Neural cell (in vitro differentiated cells): ENCODE data around the gene AMFR. TPM values are rescaled to one million over a fixed set of nuclear protein-coding genes. Genes with fewer than 3 reads are reported as not detected.
A peak's percentile ranks its signal among the peaks of the same experiment; 100 is the strongest.

Experiments used
- H2AFZ ChIP-seq: fragments of 200-600, 300-800 bp; sonication (generic), shearing (Covaris generic); 2 replicates; pipeline ENCODE4 v1.6.0; 2014; ENCODE audit warnings: low read depth, mild to moderate bottlenecking, antibody characterized with exemption, low read length, moderate library complexity
- H3F3A ChIP-seq: fragments of 200-600 bp; shearing (Covaris generic); 2 replicates; pipeline ENCODE4 v1.6.1; 2016; ENCODE audit warnings: mild to moderate bottlenecking, moderate library complexity, mixed read lengths, antibody characterized with exemption, low read length; ENCODE audit not compliant: insufficient read depth, poor library complexity, severe bottlenecking
- H3K27ac ChIP-seq: fragments of 200-600, 300-800 bp; sonication (generic), shearing (Covaris generic); 2 replicates; pipeline ENCODE4 v1.5.1; 2014; ENCODE audit warnings: mild to moderate bottlenecking, low read length, moderate library complexity
- H3K27me3 ChIP-seq: fragments of 300-800, 200-600 bp; sonication (generic), shearing (Covaris generic); 2 replicates; pipeline ENCODE4 v1.6.0; 2014; ENCODE audit warnings: mild to moderate bottlenecking, low read depth, low read length, moderate library complexity; ENCODE audit not compliant: insufficient read depth
- H3K36me3 ChIP-seq: fragments of 300-800, 200-600 bp; sonication (generic), shearing (Covaris generic); 2 replicates; pipeline ENCODE4 v1.5.1; 2014; ENCODE audit warnings: mild to moderate bottlenecking, antibody characterized with exemption, low read length, moderate library complexity; ENCODE audit not compliant: insufficient read depth
- H3K4me2 ChIP-seq: fragments of 300-800, 200-600 bp; sonication (generic), shearing (Covaris generic); 2 replicates; pipeline ENCODE4 v1.6.0; 2014; ENCODE audit warnings: mild to moderate bottlenecking, low read length
- H3K4me3 ChIP-seq: fragments of 300-800, 200-600 bp; sonication (generic), shearing (Covaris generic); 2 replicates; pipeline ENCODE4 v1.5.1; 2014; ENCODE audit warnings: mild to moderate bottlenecking, low read length, moderate library complexity
- H3K79me2 ChIP-seq: fragments of 200-600 bp; shearing (Covaris generic); replicated peaks from 2 replicates; pipeline ENCODE4 v1.6.0; 2014; ENCODE audit warnings: mild to moderate bottlenecking, low read length, moderate library complexity; ENCODE audit not compliant: insufficient read depth
- H3K9ac ChIP-seq: fragments of 300-800, 200-600 bp; sonication (generic), shearing (Covaris generic); 2 replicates; pipeline ENCODE4 v1.6.1; 2016; ENCODE audit warnings: mild to moderate bottlenecking, low read length, mixed read lengths
- H3K9me2 ChIP-seq: fragments of 200-600 bp; shearing (Covaris generic); 2 replicates; pipeline ENCODE4 v1.6.1; 2016; ENCODE audit warnings: mild to moderate bottlenecking, low read length, mixed read lengths; ENCODE audit not compliant: insufficient read depth
- H3K9me3 ChIP-seq: fragments of 200-600, 300-800 bp; sonication (generic), shearing (Covaris generic); 2 replicates; pipeline ENCODE4 v1.6.1; 2016; ENCODE audit warnings: mild to moderate bottlenecking, mixed run types, low read length, moderate library complexity, mixed read lengths
- H4K20me1 ChIP-seq: fragments of 200-600 bp; shearing (Covaris generic); 2 replicates; pipeline ENCODE4 v1.6.1; 2016; ENCODE audit warnings: mild to moderate bottlenecking, mixed run types; ENCODE audit not compliant: insufficient read depth
- EP300 ChIP-seq: fragments of 450-650 bp; conservative IDR thresholded peaks from 2 replicates; pipeline ENCODE4 v1.6.1; 2014; ENCODE audit warnings: antibody characterized with exemption, mild to moderate bottlenecking, moderate library complexity; ENCODE audit not compliant: poor library complexity, severe bottlenecking
- EZH2 ChIP-seq: fragments of 200-600, 300-800 bp; shearing (Covaris generic), sonication (generic); IDR thresholded peaks from 2 replicates; pipeline ENCODE4 v1.6.1; 2014; ENCODE audit warnings: antibody characterized with exemption, low read length, borderline replicate concordance, mild to moderate bottlenecking; ENCODE audit not compliant: insufficient read depth, poor library complexity, severe bottlenecking
- MXI1 ChIP-seq: fragments of 450-650 bp; conservative IDR thresholded peaks from 2 replicates; pipeline ENCODE4 v1.6.1; 2014; ENCODE audit warnings: antibody characterized with exemption, mild to moderate bottlenecking; ENCODE audit not compliant: poor library complexity, severe bottlenecking
- POLR2AphosphoS5 ChIP-seq: IDR thresholded peaks from 2 replicates; pipeline ENCODE4 v1.6.1; 2012
- RAD21 ChIP-seq: fragments of 450-650 bp; conservative IDR thresholded peaks from 2 replicates; pipeline ENCODE4 v1.6.1; 2014; ENCODE audit warnings: antibody characterized with exemption, mild to moderate bottlenecking, moderate library complexity
- SMC3 ChIP-seq: fragments of 450-650 bp; conservative IDR thresholded peaks from 2 replicates; pipeline ENCODE4 v1.6.1; 2014; ENCODE audit warnings: antibody characterized with exemption, mild to moderate bottlenecking, moderate library complexity; ENCODE audit not compliant: poor library complexity
- TAF1 ChIP-seq: IDR thresholded peaks from 2 replicates; pipeline ENCODE4 v1.6.1; 2012; ENCODE audit warnings: low read depth
- polyA plus RNA-seq: library from polyadenylated mRNA; depleted of rRNA; stranded (reverse); fragments of >200 nt; gene quantifications from 2 replicates; pipeline ENCODE4 v1.2.3, GENCODE V29; 2014
- TF ChIP-seq, protein P1 (sequence below): fragments of 450-650 bp; IDR thresholded peaks from 2 replicates; pipeline ENCODE4 v1.5.1; 2014; ENCODE audit warnings: antibody characterized with exemption, mild to moderate bottlenecking, moderate library complexity; ENCODE audit not compliant: poor library complexity, severe bottlenecking
- TF ChIP-seq, protein P2 (sequence below): IDR thresholded peaks from 2 replicates; pipeline ENCODE4 v1.6.1; 2012; ENCODE audit warnings: borderline replicate concordance

Gene AMFR
- polyA plus RNA-seq, 1 donor from 2014 or later: 101 TPM

GRCh38 chr16:56340864-56341365, 84.4 kb downstream of the AMFR start:
- Histone ChIP-seq H3K79me2 (no peaks in the 10 kb centered on the region), H3K9me3 (no peaks in the 10 kb centered on the region), H3F3A (no peaks in the 10 kb centered on the region), H3K9ac (no peak overlapping the region), H4K20me1 (no peaks in the 10 kb centered on the region), H3K4me3 (no peak overlapping the region), H3K27ac (no peak overlapping the region), H2AFZ (no peak overlapping the region), H3K9me2 (no peaks in the 10 kb centered on the region), H3K4me2 (no peak overlapping the region), H3K36me3 (peaks cover 8% of the 10 kb centered on the region), H3K27me3 (no peaks in the 10 kb centered on the region)
- TF ChIP-seq EZH2 (no peak), EP300 (no peak), TAF1 (no peak), RAD21 (no peak), MXI1 (no peak), SMC3 (no peak), POLR2AphosphoS5 (peak; percentile 1)
- TF ChIP-seq, protein P1, sequence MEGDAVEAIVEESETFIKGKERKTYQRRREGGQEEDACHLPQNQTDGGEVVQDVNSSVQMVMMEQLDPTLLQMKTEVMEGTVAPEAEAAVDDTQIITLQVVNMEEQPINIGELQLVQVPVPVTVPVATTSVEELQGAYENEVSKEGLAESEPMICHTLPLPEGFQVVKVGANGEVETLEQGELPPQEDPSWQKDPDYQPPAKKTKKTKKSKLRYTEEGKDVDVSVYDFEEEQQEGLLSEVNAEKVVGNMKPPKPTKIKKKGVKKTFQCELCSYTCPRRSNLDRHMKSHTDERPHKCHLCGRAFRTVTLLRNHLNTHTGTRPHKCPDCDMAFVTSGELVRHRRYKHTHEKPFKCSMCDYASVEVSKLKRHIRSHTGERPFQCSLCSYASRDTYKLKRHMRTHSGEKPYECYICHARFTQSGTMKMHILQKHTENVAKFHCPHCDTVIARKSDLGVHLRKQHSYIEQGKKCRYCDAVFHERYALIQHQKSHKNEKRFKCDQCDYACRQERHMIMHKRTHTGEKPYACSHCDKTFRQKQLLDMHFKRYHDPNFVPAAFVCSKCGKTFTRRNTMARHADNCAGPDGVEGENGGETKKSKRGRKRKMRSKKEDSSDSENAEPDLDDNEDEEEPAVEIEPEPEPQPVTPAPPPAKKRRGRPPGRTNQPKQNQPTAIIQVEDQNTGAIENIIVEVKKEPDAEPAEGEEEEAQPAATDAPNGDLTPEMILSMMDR: no peak
- TF ChIP-seq, protein P2, sequence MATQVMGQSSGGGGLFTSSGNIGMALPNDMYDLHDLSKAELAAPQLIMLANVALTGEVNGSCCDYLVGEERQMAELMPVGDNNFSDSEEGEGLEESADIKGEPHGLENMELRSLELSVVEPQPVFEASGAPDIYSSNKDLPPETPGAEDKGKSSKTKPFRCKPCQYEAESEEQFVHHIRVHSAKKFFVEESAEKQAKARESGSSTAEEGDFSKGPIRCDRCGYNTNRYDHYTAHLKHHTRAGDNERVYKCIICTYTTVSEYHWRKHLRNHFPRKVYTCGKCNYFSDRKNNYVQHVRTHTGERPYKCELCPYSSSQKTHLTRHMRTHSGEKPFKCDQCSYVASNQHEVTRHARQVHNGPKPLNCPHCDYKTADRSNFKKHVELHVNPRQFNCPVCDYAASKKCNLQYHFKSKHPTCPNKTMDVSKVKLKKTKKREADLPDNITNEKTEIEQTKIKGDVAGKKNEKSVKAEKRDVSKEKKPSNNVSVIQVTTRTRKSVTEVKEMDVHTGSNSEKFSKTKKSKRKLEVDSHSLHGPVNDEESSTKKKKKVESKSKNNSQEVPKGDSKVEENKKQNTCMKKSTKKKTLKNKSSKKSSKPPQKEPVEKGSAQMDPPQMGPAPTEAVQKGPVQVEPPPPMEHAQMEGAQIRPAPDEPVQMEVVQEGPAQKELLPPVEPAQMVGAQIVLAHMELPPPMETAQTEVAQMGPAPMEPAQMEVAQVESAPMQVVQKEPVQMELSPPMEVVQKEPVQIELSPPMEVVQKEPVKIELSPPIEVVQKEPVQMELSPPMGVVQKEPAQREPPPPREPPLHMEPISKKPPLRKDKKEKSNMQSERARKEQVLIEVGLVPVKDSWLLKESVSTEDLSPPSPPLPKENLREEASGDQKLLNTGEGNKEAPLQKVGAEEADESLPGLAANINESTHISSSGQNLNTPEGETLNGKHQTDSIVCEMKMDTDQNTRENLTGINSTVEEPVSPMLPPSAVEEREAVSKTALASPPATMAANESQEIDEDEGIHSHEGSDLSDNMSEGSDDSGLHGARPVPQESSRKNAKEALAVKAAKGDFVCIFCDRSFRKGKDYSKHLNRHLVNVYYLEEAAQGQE: no peak

DNA sequence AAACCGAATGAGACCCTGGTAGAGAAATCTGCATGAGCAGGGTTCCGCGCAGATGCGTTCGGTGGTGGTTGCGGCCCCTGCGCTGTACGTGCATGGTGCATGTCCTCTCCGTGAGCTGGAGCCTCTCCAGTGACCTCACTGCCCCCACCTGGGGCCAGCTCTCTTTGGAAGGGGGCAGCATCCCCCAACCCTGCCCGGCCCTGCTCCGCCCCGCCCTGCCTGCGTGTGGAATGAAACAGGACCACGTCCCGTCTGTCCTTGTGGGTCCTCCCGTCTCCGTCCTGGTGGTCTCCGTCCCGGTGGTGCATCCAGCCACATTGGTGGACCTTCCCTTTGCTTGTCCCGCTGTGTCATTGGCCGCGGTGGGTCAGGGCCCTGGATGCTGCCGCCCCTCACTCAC, 84.9 kb downstream of the AMFR start:
- Histone ChIP-seq H3K4me3 (no peak overlapping the region), H3F3A (no peaks in the 10 kb centered on the region), H4K20me1 (no peaks in the 10 kb centered on the region), H3K9me3 (no peaks in the 10 kb centered on the region), H3K79me2 (no peaks in the 10 kb centered on the region), H2AFZ (no peak overlapping the region), H3K27me3 (no peaks in the 10 kb centered on the region), H3K27ac (no peak overlapping the region), H3K4me2 (no peak overlapping the region), H3K9ac (no peak overlapping the region), H3K9me2 (no peaks in the 10 kb centered on the region), H3K36me3 (peaks cover 8% of the 10 kb centered on the region)
- TF ChIP-seq POLR2AphosphoS5: peak; percentile 1
- TF ChIP-seq EZH2: no peak
- TF ChIP-seq TAF1: no peak
- no peak for TF ChIP-seq SMC3
